CD14-positive monocyte (primary cell): ENCODE data around the gene CRTC3. TPM values are rescaled to one million over a fixed set of nuclear protein-coding genes. Genes with fewer than 3 reads are reported as not detected.

Experiments
- DNase-seq, 3 donors: peaks; one replicate each; pipeline ENCODE4 v3.0.0-alpha.2; 2011 to 2022
- H2AFZ ChIP-seq: 2 replicates; pipeline ENCODE4 v1.6.0; 2012; ENCODE audit warnings: mild to moderate bottlenecking, low read depth, low read length, inconsistent platforms; ENCODE audit not compliant: insufficient read depth, poor library complexity, severe bottlenecking
- H3K27ac ChIP-seq, 2 donors: 1 replicate in 1 of 2; 2 replicates in 1 of 2; pipeline ENCODE4 v1.5.1; 2012 to 2013; ENCODE audit warnings: low read length in 2 of 2, control low read depth in 1 of 2, inconsistent platforms in 1 of 2, low read depth in 1 of 2, mild to moderate bottlenecking in 1 of 2
- H3K27me3 ChIP-seq, 2 donors: one replicate each; pipeline versions ENCODE4 v1.6.0 to v1.6.1; 2011 to 2013; ENCODE audit warnings: low read length in 2 of 2; ENCODE audit not compliant: control insufficient read depth in 2 of 2, insufficient read depth in 2 of 2
- H3K36me3 ChIP-seq, 2 donors: replicated peaks in 1 of 2; 1 replicate in 1 of 2; 2 replicates in 1 of 2; pipeline versions ENCODE4 v1.5.1 to v1.6.1; 2012 to 2013; ENCODE audit warnings: low read length in 2 of 2, control low read depth in 1 of 2, inconsistent platforms in 1 of 2, mild to moderate bottlenecking in 1 of 2; ENCODE audit not compliant: insufficient read depth in 2 of 2, control insufficient read depth in 1 of 2
- H3K4me1 ChIP-seq, 2 donors: 1 replicate in 1 of 2; 2 replicates in 1 of 2; pipeline versions ENCODE4 v1.5.1 to v1.6.1; 2012 to 2013; ENCODE audit warnings: low read length in 2 of 2, control low read depth in 1 of 2, inconsistent platforms in 1 of 2, mild to moderate bottlenecking in 1 of 2, moderate library complexity in 1 of 2; ENCODE audit not compliant: insufficient read depth in 2 of 2, control insufficient read depth in 1 of 2
- H3K4me2 ChIP-seq: replicated peaks from 2 replicates; pipeline ENCODE3; 2012; ENCODE audit warnings: low read length, moderate library complexity, mild to moderate bottlenecking; ENCODE audit not compliant: poor library complexity, severe bottlenecking; ENCODE audit errors: extremely low read depth
- H3K4me3 ChIP-seq, 3 experiments: fragments of 200-600 bp in 1 of 3; sonication (generic) in 1 of 3; replicated peaks in 1 of 3; 1 replicate in 2 of 3; 2 replicates in 1 of 3; pipeline ENCODE4 v1.5.1; 2011 to 2013; ENCODE audit warnings: low read length in 3 of 3, mild to moderate bottlenecking in 3 of 3, control low read depth in 2 of 3, low read depth in 2 of 3, inconsistent platforms in 1 of 3, moderate library complexity in 1 of 3
- H3K79me2 ChIP-seq: 2 replicates; pipeline ENCODE4 v1.6.0; 2012; ENCODE audit warnings: mild to moderate bottlenecking, control low read depth, inconsistent platforms, low read length, moderate library complexity; ENCODE audit not compliant: insufficient read depth
- H3K9ac ChIP-seq: 2 replicates; pipeline ENCODE4 v1.6.0; 2017; ENCODE audit warnings: low read length, mild to moderate bottlenecking; ENCODE audit not compliant: insufficient read depth, poor library complexity, severe bottlenecking
- H3K9me3 ChIP-seq, 2 donors: replicated peaks in 1 of 2; 1 replicate in 1 of 2; 2 replicates in 1 of 2; pipeline versions ENCODE4 v1.5.1 to v1.6.1; 2012 to 2013; ENCODE audit warnings: low read length in 2 of 2, control low read depth in 1 of 2; ENCODE audit not compliant: control insufficient read depth in 1 of 2, insufficient read depth in 1 of 2
- H4K20me1 ChIP-seq: 2 replicates; pipeline ENCODE4 v1.6.0; 2012; ENCODE audit warnings: mild to moderate bottlenecking, low read length, control low read depth, moderate library complexity; ENCODE audit not compliant: insufficient read depth
- H3K27ac Mint-ChIP-seq, 7 donors: one replicate each; pipeline ENCODE4 v1.8.0; 2020; ENCODE audit warnings: mild to moderate bottlenecking in 7 of 7, mixed read lengths in 7 of 7, moderate library complexity in 6 of 7, inconsistent platforms in 2 of 7
- H3K27me3 Mint-ChIP-seq, 3 donors: one replicate each; pipeline ENCODE4 v1.8.0; 2021 to 2022; ENCODE audit warnings: low read depth in 3 of 3, mild to moderate bottlenecking in 3 of 3, mixed read lengths in 3 of 3, moderate library complexity in 3 of 3, inconsistent platforms in 1 of 3
- H3K36me3 Mint-ChIP-seq, 2 donors: one replicate each; pipeline ENCODE4 v1.8.0; 2020; ENCODE audit warnings: mixed read lengths in 2 of 2, inconsistent platforms in 1 of 2, mild to moderate bottlenecking in 1 of 2
- H3K4me1 Mint-ChIP-seq: one replicate; pipeline ENCODE4 v1.8.0; 2020; ENCODE audit warnings: mild to moderate bottlenecking, mixed read lengths
- H3K4me3 Mint-ChIP-seq, 2 donors: one replicate each; pipeline ENCODE4 v1.8.0; 2020; ENCODE audit warnings: mild to moderate bottlenecking in 2 of 2, mixed read lengths in 2 of 2, moderate library complexity in 1 of 2
- H3K9me3 Mint-ChIP-seq, 7 donors: one replicate each; pipeline ENCODE4 v1.8.0; 2020 to 2022; ENCODE audit warnings: mixed read lengths in 7 of 7, mild to moderate bottlenecking in 6 of 7, moderate library complexity in 6 of 7, inconsistent platforms in 2 of 7
- WGBS: methylation state at CpG from one replicate; pipeline ENCODE4 v1.1.5; 2013; ENCODE audit warnings: missing lambda C conversion rate; ENCODE audit not compliant: insufficient coverage; 5-methylcytosine and 5-hydroxymethylcytosine counted together
- intact Hi-C, 2 donors: fragments of 100-400 bp; cut with micrococcal nuclease; formaldehyde crosslinking; loops; one replicate each; pipeline versions ENCODE4 v1.15.0 to v1.15.1; 2023
- polyA plus RNA-seq, 3 donors: library from polyadenylated mRNA; depleted of rRNA in 1 of 3; unstranded in 2 of 3; stranded (reverse) in 1 of 3; fragments of 300-500 nt in 2 of 3; fragments of >200 nt in 1 of 3; fragmentation: Illumina TruSeq in 2 of 3; gene quantifications; 1 replicate in 2 of 3; 2 replicates in 1 of 3; pipeline ENCODE4 v1.2.3, GENCODE V29; 2012 to 2021
- TF ChIP-seq, protein P1 (sequence below): fragments of 200-600 bp; IDR thresholded peaks from one replicate; pipeline ENCODE4 v1.8.0; 2022; ENCODE audit warnings: antibody characterized with exemption, mild to moderate bottlenecking

The CRTC3 gene
- polyA plus RNA-seq, 3 donors = 6.0 to 25.4 (median 12.2) TPM

- TF ChIP-seq, protein P1, sequence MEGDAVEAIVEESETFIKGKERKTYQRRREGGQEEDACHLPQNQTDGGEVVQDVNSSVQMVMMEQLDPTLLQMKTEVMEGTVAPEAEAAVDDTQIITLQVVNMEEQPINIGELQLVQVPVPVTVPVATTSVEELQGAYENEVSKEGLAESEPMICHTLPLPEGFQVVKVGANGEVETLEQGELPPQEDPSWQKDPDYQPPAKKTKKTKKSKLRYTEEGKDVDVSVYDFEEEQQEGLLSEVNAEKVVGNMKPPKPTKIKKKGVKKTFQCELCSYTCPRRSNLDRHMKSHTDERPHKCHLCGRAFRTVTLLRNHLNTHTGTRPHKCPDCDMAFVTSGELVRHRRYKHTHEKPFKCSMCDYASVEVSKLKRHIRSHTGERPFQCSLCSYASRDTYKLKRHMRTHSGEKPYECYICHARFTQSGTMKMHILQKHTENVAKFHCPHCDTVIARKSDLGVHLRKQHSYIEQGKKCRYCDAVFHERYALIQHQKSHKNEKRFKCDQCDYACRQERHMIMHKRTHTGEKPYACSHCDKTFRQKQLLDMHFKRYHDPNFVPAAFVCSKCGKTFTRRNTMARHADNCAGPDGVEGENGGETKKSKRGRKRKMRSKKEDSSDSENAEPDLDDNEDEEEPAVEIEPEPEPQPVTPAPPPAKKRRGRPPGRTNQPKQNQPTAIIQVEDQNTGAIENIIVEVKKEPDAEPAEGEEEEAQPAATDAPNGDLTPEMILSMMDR = no peak
- Histone ChIP-seq H4K20me1 (no peaks in the 10 kb centered on the region), H3K9me3 (no peaks in the 10 kb centered on the region), H3K79me2 (peaks cover 54% of the 10 kb centered on the region), H3K4me2 (no peak overlapping the region), H3K36me3 (peaks cover 0 to 7% of the 10 kb centered on the region in 2 donors), H3K4me1 (peaks cover 41 to 47% of the 10 kb centered on the region in 2 donors), H3K27ac (no peak overlapping the region), H3K4me3 (no peak overlapping the region), H3K9ac (no peak overlapping the region), H2AFZ (no peak overlapping the region), H3K27me3 (no peaks in the 10 kb centered on the region)
- peak overlapping the region in 4 of 7 donors; percentile 35 to 94 (median 50) for H3K27ac Mint-ChIP-seq
- WGBS = no CpG with 5 or more reads among the region's 3 CpGs
- peaks cover 60% of the 10 kb centered on the region for H3K4me1 Mint-ChIP-seq
- H3K27me3 Mint-ChIP-seq = peaks cover 0 to 4% (median 2%) of the 10 kb centered on the region in 3 donors
- DNase-seq = no peak
- H3K36me3 Mint-ChIP-seq = peaks cover 14 to 17% of the 10 kb centered on the region in 2 donors
- H3K9me3 Mint-ChIP-seq = no peaks in the 10 kb centered on the region
- intact Hi-C loops = loop anchor here in 1 of 2 donors (10.0 kb wide), 1 partner anchor 168 kb away; no protein-coding TSS in a partner anchor
- no peak overlapping the region for H3K4me3 Mint-ChIP-seq
Observed at GRCh38 chr15:90572893-90573292, 43.2 kb downstream of the CRTC3 start.

GRCh38 chr15:90576711-90577389 lies 47.1 kb downstream of the CRTC3 start:
- Mint-ChIP-seq H3K27ac (peak overlapping the region in 2 of 7 donors; percentile 25 to 27), H3K4me1 (peaks cover 52% of the 10 kb centered on the region), H3K4me3 (no peak overlapping the region), H3K27me3 (peaks cover 0 to 7% (median 4%) of the 10 kb centered on the region in 3 donors), H3K9me3 (no peaks in the 10 kb centered on the region), H3K36me3 (peaks cover 19% of the 10 kb centered on the region in 2 donors)
- Histone ChIP-seq H3K27me3 (no peaks in the 10 kb centered on the region), H2AFZ (no peak overlapping the region), H3K79me2 (peaks cover 47% of the 10 kb centered on the region), H3K36me3 (peaks cover 0 to 7% of the 10 kb centered on the region in 2 donors), H4K20me1 (peaks cover 23% of the 10 kb centered on the region), H3K4me3 (no peak overlapping the region), H3K27ac (no peak overlapping the region), H3K4me2 (no peak overlapping the region), H3K9me3 (no peaks in the 10 kb centered on the region), H3K4me1 (peaks cover 30 to 39% of the 10 kb centered on the region in 2 donors), H3K9ac (no peak overlapping the region)
- intact Hi-C loops = loop anchor here in 1 of 2 donors (10.0 kb wide), 1 partner anchor 172 kb away; no protein-coding TSS in a partner anchor
- WGBS = 100% methylated on average over 1 of the region's 7 CpGs
- no peak for DNase-seq
- TF ChIP-seq, protein P1 = no peak
